Measurements from ENCODE around the gene EHD3.

The EHD3 gene

DNA sequence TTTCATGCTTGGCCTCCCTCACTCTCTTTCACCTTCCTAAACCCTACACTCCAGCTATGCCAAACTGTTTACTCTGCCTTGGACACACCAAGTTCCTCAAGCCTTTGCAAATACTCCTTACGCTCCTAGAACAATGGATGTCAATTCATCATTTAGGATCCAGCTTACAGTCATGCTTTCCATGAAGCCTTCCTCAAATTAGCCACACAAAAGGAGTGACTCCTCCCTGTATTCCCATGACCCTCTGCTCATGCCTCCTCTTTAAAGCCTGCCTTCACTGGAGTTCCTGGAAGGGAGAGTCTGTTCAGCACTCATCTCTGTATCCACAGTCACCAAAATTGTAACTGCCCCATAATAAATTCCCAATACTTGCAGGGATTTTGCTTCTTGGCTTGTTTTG is 721 bp upstream of the EHD3 start:
- TF ChIP-seq, protein P1, sequence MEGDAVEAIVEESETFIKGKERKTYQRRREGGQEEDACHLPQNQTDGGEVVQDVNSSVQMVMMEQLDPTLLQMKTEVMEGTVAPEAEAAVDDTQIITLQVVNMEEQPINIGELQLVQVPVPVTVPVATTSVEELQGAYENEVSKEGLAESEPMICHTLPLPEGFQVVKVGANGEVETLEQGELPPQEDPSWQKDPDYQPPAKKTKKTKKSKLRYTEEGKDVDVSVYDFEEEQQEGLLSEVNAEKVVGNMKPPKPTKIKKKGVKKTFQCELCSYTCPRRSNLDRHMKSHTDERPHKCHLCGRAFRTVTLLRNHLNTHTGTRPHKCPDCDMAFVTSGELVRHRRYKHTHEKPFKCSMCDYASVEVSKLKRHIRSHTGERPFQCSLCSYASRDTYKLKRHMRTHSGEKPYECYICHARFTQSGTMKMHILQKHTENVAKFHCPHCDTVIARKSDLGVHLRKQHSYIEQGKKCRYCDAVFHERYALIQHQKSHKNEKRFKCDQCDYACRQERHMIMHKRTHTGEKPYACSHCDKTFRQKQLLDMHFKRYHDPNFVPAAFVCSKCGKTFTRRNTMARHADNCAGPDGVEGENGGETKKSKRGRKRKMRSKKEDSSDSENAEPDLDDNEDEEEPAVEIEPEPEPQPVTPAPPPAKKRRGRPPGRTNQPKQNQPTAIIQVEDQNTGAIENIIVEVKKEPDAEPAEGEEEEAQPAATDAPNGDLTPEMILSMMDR (IDR thresholded peaks at IDR 0.05), result no peak
- Histone ChIP-seq H3K27ac (peak overlapping the region in 1 of 2 donors; percentile 85), H3K4me3 (peak overlapping the region; percentile 77)
- DNase-seq (ENCODE audit: low spot score), result no peak

DNA sequence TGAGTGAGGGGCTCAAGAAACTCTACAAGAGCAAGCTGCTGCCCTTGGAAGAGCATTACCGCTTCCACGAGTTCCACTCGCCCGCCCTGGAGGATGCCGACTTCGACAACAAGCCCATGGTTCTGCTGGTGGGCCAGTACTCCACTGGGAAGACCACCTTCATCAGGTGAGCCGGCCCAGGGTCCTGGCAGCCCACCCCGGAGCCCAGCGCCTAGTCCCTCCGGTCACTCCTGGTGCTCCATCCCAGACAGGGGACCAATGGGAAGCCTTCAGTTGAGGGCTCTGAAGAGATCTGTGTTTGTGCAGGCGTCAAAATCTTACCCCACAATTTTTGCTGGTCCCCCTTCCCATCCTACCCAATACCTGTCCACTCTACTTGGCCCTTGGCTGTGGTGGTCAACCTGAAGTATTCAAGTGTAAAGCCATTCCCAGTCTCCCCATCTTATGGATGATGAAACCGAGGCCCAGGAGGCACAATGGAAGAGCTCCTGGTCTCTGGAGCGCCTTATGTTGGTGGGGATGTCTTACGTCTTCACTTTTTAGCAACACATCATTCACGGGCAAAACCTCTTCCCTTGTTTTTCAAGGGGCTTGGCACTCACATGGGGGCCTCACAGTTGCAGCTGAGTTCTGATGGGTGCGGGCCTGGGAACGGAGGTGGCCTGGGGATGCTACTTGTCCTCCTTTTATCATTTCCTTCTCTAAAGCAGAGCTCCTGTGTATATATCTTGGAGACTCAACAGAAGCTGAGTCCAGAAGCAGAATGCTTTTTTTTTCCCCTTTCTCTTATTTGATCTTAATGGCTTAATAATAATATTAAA is 941 bp downstream of the EHD3 start:
- TF ChIP-seq, protein P1 (IDR thresholded peaks at IDR 0.05), result no peak
- DNase-seq (ENCODE audit: low spot score), result peak; percentile 70
- H3K27ac ChIP-seq, result peak overlapping the region; percentile 66 to 85
- H3K4me3 ChIP-seq, result peak overlapping the region; percentile 77

DNA sequence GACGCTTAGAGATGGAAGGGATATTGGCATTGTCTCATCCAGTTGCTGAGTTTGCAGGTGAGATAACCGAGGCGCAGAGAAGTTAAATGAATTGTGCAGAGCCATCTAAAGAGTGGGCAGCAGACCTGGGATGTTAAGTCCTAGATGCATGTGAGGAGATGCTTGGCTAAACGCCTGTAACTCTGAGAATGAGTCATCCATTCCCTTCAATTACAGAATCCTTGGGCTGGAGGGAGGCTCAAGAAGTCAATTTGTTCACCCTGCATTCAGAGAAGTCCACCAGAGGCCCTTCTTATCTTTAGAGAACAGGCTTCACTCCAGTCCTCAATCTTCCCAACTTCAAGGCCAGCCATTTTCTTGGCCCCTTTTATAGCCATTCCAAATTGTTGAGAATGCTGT is 1.6 kb downstream of the EHD3 start:
- peak overlapping the region; percentile 77 for H3K4me3 ChIP-seq

DNA sequence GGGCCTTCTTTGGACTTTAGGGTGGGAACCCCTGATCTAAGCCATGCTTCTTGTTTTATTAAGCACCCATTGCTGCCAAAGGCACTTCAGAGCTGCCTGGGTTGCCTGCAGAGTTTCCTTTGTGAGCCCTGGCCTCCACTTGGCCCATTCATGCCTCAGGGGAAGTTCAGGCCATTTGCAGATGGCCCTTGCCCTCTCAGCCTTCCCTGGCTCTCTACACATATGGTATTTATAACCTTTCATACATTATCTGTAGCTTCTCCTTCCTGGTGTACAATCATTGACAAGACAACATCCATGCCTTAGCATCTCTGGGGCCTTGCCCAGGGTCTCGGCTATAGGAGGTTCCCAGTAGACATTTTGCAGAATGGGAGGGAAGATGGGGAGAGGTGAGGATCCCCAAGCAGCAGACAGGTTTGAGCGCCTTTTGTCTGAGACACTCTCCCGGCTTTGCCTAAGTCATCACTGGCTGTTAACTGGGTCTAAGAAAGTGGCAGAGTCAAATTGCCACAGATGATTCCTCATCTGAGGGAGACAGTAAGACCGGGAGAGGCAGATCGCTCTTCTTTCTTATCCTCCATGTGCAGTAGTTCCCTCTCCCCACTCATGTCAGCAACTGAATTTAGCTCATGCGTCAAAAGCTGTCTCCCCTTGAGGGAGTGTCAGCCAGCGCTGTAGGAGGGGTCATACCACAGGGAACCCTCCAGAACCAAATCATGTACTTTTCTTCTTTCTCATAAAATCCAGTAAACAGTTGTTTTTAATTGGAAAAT is 2.7 kb downstream of the EHD3 start:
- H3K27ac ChIP-seq, result peak overlapping the region; percentile 52 to 70
- TF ChIP-seq, protein P1 (IDR thresholded peaks at IDR 0.05), result no peak
- peak; percentile 38 for DNase-seq (ENCODE audit: low spot score)
- no peak overlapping the region for H3K4me3 ChIP-seq

More for the DNA sequence above, 1.6 kb downstream of the EHD3 start:
- DNase-seq (ENCODE audit: low spot score), result peak; percentile 60
- TF ChIP-seq, protein P1 (IDR thresholded peaks at IDR 0.05), result no peak
- H3K27ac ChIP-seq, result peak overlapping the region; percentile 66 to 67

DNA sequence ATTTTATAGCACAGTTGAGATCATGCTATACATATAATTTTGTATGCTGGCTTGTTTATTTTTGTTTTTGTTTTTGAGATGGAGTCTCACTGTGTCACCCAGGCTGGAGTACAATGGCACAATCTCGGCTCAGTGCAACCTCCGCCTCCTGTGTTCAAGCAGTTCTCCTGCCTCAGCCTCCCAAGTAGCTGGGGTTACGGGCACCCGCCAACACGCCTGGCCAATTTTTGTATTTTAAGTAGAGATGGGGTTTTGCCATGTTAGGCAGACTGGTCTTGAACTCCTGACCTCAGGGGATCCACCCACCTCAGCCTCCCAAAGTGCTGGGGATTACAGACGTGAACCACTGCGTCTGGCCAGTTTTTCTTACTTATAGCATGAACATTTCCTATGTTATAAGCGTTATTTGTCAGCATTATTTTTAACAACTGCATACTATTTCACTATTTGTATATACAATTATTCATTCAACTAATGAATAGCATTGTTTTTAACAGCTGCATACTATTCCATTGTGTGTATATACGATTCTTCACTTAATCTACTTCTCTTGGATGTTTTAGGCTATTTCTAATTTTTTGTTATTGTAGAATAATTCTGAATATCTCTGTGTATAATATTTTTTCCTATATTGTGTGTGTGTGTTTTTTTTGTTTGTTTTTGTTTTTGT is 3.5 kb downstream of the EHD3 start:
- DNase-seq (ENCODE audit: low spot score), result no peak
- no peak overlapping the region for H3K4me3 ChIP-seq
- TF ChIP-seq, protein P1 (IDR thresholded peaks at IDR 0.05), result no peak
- peak overlapping the region; percentile 52 to 87 for H3K27ac ChIP-seq

DNA sequence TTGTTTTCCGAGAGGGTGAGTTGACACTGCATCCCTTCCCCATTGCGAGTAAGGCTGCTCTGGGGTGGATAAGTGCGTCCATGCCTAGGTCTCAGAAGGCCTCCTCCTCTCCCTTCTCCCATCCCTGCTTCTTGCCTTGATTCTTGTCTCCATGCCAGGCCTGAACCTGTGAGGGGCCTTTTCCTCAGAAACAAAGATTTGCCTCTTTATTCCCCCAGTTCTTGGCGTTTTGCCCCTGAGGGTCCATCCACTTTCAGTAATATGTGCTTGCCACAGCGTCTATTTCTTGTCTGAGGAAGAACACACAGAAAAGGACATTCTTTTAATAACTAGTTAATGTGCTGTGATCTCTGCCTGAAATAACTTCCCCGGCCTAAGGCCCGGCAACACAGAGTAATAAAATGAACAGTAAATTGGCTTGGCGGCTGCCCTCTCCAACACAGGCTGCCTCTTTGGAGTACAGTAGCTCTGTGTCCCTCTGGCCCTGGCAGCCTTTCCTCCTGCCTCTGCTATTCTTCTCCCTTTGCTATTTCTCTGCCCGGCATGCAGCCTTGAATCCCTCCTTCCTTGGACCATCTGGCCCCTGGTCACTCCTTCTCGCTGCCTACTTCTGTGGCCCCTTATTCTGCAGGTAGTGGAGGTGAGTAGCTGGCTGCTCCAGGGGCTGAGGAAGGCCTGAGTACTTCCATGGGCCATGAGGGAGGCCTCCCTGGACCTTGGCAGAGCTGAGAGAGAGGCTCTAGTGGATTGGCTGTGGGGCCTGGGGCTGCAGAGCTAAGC is 4.4 kb downstream of the EHD3 start:
- DNase-seq (ENCODE audit: low spot score), result peak; percentile 66
- H3K4me3 ChIP-seq, result no peak overlapping the region
- TF ChIP-seq, protein P1 (IDR thresholded peaks at IDR 0.05), result no peak
- H3K27ac ChIP-seq, result peak overlapping the region; percentile 87 to 97

Data from coronary artery (tissue), 2 donors.